ENCODE data around the gene FCHSD2.
"Not testable (repeated sequence)": the region's sequence is repeated elsewhere in the genome, so short reads cannot be mapped to it uniquely, and the experiment has no call there.

FCHSD2 gene

DNA sequence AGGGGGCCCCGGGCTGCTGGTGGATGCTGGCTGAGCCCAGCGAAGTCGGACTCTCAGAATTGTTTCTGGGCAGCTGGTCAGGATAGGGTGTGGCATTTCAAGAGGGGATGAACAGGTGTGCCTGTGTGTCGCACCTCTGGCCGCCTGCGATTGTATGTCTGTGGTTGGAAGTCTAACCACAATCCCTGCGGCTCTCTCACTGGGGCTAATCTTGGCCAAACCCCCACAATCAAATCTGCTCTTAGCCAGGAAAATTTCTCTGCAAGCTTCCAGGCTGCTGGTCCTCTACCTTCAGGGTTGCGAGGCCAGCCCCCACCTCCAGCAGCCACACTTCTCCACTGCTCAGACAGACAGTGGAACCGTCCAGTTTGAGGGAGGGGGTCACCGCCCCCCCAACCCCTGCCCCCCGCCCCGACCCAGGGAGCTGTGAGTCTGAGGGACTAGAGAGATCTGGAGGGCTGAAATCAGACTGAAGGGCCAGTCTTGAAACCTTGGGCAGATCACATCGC, 327.0 kb downstream of the FCHSD2 start:
- Mint-ChIP-seq H3K27me3 (no peaks in the 10 kb centered on the region), H3K9me3 (no peaks in the 10 kb centered on the region), H3K27ac (peak overlapping the region; percentile 90), H3K4me3 (peak overlapping the region; percentile 96), H3K36me3 (ENCODE audit: low read depth) (peaks cover 78% of the 10 kb centered on the region), H3K4me1 (ENCODE audit: low read depth) (peaks cover 77% of the 10 kb centered on the region)
- intact Hi-C loops (cut with micrococcal nuclease), result loop anchor here (2.0 kb wide), 2 partner anchors 20 to 92 kb away; partner anchors contain the start of gene STARD10

DNA sequence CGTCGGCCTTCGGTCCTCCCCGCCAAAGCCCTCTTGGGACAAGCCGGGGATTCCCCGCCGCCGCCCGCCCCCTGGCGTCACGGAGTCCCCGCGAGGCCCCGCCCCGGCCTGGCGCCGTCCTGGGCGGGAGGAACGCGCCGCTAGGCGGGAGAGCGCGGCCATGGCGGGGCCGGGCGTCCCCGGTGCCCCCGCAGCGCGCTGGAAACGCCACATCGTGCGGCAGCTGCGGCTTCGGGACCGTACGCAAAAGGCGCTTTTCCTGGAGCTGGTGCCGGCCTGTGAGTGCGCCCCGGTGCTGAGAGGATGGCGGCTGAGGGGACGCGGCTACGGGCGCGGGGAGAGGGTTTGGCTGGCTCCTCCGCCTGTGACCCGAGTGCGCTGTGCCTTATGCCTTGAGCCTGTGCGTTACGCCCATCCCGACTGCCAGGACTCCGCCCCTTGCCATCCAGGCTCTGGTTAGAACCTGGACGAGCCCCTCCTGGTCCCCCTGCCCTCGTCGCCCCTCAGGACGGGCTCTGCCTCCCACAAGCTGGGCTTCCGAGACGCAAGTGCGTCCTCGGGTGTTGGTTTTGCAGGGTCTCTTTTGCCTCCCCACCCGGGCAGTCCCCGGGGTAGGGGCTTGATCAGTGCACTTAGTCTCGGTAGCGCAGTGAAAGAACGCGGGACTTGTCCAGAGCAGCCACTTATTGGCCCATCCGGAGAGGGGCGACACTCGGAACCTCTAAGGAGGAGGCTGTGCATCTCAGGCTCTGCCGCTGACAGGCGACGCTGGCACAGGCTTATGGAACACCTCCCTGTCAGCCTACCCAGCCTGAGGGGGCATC, 327.6 kb downstream of the FCHSD2 start, which contains the start of gene ATG16L2:
ATG16L2 (plus strand) TSS at position 126 of the 824 bp plus-strand sequence; CDS start at position 161, 35 bp downstream.
- H3K4me3 Mint-ChIP-seq, result peak within 1 kb of the TSS; percentile 96
- intact Hi-C loops (cut with micrococcal nuclease), result loop anchor here (2.0 kb wide), 2 partner anchors 20 to 92 kb away; partner anchors contain the start of gene STARD10
- H3K27ac Mint-ChIP-seq, result peak within 1 kb of the TSS; percentile 90
- H3K4me1 Mint-ChIP-seq (ENCODE audit: low read depth), result peaks cover 78% of the 10 kb centered on the region
- H3K36me3 Mint-ChIP-seq (ENCODE audit: low read depth), result peaks cover 78% of the 10 kb centered on the region
- no peaks in the 10 kb centered on the region for H3K9me3 Mint-ChIP-seq
- H3K27me3 Mint-ChIP-seq, result no peaks in the 10 kb centered on the region

DNA sequence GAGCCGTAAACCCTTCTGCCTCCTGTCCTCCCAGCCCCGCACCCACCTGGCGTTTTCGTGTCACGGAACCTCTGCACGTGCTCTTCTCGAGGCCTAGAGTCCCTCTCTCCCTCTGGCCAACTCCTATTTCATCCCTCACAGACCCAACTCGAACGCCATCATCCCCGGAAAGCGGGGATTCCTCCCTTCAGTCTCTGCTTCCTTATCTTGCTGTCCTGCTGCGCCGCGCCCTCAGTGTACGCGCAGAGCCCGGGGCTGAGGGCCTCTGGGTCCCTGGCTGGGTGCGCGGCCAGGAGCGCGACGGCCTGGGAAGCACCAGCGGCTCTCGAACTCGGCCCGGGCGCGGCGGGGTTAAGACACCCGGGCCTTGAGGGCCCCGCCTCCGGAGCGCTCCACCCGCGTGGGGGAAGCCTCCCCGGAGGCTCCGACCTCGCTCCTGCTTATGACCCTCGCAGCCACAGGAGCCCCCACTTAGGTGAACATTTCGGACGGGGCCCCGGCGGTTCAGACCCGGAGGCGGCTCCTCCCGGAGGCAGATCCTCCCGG, 328.3 kb downstream of the FCHSD2 start:
- H3K9me3 Mint-ChIP-seq, result no peaks in the 10 kb centered on the region
- H3K4me3 Mint-ChIP-seq, result peak overlapping the region; percentile 91
- intact Hi-C loops (cut with micrococcal nuclease), result loop anchor here (2.0 kb wide), 2 partner anchors 19 to 91 kb away; partner anchors contain the start of gene STARD10
- peak overlapping the region; percentile 90 for H3K27ac Mint-ChIP-seq
- peaks cover 77% of the 10 kb centered on the region for H3K36me3 Mint-ChIP-seq (ENCODE audit: low read depth)
- H3K27me3 Mint-ChIP-seq, result no peaks in the 10 kb centered on the region
- peaks cover 77% of the 10 kb centered on the region for H3K4me1 Mint-ChIP-seq (ENCODE audit: low read depth)

DNA sequence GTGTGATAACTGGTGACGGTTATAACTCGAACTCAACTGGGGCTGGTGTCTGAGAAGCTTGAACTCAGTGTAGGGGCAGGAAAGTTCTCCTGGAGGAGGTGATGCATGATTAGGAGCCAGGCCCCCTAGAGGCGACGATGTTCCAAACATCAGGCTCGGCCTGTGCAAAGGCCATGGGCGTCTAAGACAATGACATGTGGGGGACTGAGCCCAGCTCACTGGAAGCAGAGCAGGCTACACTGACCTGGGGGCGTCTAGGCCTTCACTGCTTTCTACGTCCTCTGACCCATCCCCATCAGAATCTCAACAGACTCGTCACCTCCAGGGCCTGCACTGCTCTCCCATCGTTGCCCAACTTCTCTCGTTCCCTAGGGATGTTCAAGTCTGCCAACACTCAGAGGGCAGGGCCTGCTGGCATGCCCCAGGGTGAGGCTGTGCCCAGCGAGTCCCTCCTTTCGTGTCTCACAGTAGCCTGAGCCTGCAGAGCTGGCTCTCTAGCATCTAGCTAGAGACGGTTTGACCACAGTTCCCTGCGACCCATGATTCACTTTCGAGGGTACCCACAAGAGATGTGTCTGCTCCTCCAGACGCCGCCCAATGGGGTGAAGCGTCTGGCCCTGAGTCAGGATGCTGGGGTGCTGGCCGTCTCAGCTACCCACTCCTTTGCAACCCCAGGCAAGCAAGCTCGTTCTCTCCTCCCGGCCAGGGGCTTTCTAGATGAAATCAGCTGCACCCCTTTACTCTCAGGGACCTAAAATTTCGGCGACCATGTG, 329.0 kb downstream of the FCHSD2 start:
- Mint-ChIP-seq H3K4me3 (peak overlapping the region; percentile 91), H3K27ac (peak overlapping the region; percentile 90), H3K9me3 (no peaks in the 10 kb centered on the region), H3K27me3 (no peaks in the 10 kb centered on the region), H3K36me3 (ENCODE audit: low read depth) (peaks cover 71% of the 10 kb centered on the region), H3K4me1 (ENCODE audit: low read depth) (peaks cover 79% of the 10 kb centered on the region)
- intact Hi-C loops (cut with micrococcal nuclease), result no loop called here

DNA sequence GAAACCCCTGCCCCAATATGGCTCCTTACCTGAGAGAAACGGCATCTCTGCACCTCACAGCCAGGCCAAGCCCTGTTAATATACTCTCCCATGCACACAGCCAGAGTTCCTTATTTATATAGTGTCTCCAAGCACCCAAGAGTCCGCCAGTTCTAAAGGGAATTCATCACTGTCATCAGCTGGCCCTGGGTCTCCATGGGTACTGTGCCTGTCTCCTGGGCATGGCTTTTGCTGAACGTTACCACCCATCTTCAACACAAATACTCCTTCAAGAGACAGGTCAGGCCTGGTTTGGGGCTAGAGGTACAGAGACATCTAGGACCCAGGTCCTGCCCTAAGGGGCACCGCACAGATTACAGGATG, 329.5 kb downstream of the FCHSD2 start:
- H3K27ac Mint-ChIP-seq, result peak overlapping the region; percentile 90
- peaks cover 65% of the 10 kb centered on the region for H3K36me3 Mint-ChIP-seq (ENCODE audit: low read depth)
- peak overlapping the region; percentile 91 for H3K4me3 Mint-ChIP-seq
- no peaks in the 10 kb centered on the region for H3K27me3 Mint-ChIP-seq
- no peaks in the 10 kb centered on the region for H3K9me3 Mint-ChIP-seq
- intact Hi-C loops (cut with micrococcal nuclease), result no loop called here
- H3K4me1 Mint-ChIP-seq (ENCODE audit: low read depth), result peaks cover 79% of the 10 kb centered on the region

DNA sequence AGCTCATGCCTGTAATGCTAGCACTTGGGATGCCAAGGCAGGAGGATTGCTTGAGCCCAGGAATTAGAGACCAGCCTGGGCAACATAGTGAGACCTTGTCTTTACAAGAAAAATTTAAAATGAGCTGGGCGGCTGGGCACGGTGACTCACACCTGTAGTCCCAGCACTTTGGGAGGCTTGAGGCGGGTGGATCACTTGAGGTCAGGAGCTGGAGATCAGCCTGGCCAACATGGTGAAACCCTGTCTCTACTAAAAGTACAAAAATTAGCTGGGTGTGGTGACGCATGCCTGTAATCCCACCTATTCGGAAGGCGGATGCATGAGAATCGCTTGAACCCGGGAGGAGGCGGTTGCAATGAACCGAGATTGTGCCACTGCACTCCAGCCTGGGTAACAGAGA, 330.4 kb downstream of the FCHSD2 start:
- H3K27me3 Mint-ChIP-seq; intact Hi-C loops (cut with micrococcal nuclease); H3K9me3 Mint-ChIP-seq: not testable (repeated sequence)
- Mint-ChIP-seq H3K4me3 (peak overlapping the region; percentile 59), H3K36me3 (ENCODE audit: low read depth) (peaks cover 56% of the 10 kb centered on the region), H3K27ac (peak overlapping the region; percentile 90), H3K4me1 (ENCODE audit: low read depth) (peaks cover 77% of the 10 kb centered on the region)

DNA sequence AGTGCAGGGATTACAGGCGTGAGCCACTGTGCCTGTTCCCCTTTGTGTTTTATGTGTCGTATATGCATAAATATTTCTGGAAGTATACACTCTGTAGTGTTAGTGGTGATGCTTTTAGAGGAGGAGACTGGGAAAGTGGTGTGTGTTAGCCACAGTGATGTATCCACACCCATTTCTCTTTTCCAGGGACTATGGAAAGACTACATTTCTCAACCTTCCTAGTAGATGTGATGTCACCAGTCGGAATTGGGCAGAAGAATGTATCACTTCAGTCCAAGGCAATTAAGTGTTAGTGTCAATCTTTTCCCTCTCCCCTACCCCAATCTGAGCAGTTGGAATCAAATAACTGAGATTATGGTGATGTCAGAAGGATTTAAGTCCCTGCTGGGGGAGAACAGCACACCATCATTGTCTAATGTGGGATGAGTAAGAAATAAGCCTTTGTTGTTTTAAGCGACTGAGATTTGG, 333.8 kb downstream of the FCHSD2 start:
- H3K27ac Mint-ChIP-seq, result peak overlapping the region; percentile 90
- peak overlapping the region; percentile 51 for H3K4me3 Mint-ChIP-seq

DNA sequence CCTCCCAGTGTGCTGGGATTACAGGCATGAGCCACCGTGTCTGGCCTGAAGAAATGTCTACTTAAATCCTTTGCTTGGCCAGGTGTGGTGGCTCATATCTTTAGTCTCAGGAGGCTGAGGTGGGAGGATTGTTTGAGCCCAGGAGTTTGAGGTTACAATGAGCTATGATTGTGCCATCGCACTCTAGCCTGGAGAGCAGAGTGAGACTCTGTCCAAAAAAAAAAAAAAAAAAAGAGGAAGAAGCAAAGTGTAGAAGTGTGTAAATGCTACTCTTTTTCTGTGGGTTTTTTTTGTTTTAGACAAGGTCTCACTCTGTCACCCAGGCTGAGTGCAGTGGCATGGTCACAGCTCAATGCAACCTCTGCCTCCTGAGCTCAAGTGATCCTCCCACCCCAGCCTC, 334.3 kb downstream of the FCHSD2 start:
- Mint-ChIP-seq H3K27ac (peak overlapping the region; percentile 90), H3K36me3 (ENCODE audit: low read depth) (peaks cover 32% of the 10 kb centered on the region), H3K27me3 (no peaks in the 10 kb centered on the region), H3K4me3 (peak overlapping the region; percentile 51), H3K9me3 (no peaks in the 10 kb centered on the region), H3K4me1 (ENCODE audit: low read depth) (peaks cover 75% of the 10 kb centered on the region)
- intact Hi-C loops (cut with micrococcal nuclease), result loop anchor here (5.0 kb wide), 1 partner anchor 70 kb away; no protein-coding TSS in a partner anchor

More for the DNA sequence above, 333.8 kb downstream of the FCHSD2 start:
- Mint-ChIP-seq H3K4me1 (ENCODE audit: low read depth) (peaks cover 81% of the 10 kb centered on the region), H3K9me3 (no peaks in the 10 kb centered on the region), H3K36me3 (ENCODE audit: low read depth) (peaks cover 38% of the 10 kb centered on the region), H3K27me3 (no peaks in the 10 kb centered on the region)
- intact Hi-C loops (cut with micrococcal nuclease), result loop anchor here (5.0 kb wide), 1 partner anchor 71 kb away; no protein-coding TSS in a partner anchor

DNA sequence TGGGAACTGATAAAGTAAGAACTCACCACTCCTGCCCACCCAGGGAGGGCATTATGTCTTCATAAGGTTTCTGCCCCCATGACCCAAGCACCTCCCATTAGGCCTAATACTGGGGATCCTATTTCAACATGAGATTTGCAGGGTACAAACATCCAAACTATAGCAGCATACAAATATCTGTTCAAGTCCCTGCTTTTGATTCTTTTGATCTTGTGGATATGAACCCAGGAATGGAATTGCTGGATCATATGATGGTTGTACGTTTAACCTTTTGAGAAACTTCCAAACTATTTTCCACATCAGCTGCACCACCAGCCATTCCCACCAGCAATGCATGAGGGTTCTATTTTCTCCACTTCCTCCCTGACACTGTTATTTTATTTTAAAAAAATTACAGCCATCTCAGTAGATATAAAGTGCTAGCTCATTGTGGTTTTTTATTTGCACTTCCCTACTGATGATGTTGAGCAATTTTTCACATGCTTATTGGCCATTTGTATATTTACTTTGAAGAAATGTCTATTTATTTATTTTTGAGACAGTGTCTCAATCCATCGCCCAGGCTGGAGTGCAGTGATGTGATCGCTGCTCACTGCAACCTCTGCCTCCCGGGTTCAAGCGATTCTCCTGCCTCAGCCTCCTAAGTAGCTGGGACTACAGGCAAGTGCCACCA, 335.0 kb downstream of the FCHSD2 start:
- Mint-ChIP-seq H3K4me1 (ENCODE audit: low read depth) (peaks cover 68% of the 10 kb centered on the region), H3K27ac (peak overlapping the region; percentile 90), H3K9me3 (no peaks in the 10 kb centered on the region), H3K36me3 (ENCODE audit: low read depth) (peaks cover 28% of the 10 kb centered on the region), H3K4me3 (peak overlapping the region; percentile 51), H3K27me3 (no peaks in the 10 kb centered on the region)
- intact Hi-C loops (cut with micrococcal nuclease), result loop anchor here (5.0 kb wide), 1 partner anchor 70 kb away; no protein-coding TSS in a partner anchor

DNA sequence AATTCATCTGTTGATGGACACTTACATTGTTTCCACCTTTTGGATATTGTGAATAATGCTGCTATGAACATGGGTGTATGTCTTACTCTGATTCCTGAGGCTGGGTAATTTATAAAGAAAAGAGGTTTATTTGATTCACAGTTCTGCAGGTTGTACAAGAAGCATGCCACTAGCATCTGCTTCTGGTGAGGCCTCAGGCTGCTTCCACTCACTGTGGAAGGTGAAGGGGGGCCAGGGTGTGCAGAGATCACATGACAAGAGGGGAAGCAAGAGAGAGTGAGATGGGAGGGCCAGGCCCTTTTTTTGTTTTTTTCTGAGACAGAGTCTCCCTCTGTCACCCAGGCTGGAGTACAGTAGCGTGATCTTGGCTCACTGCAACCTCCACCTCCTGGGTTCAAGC, 335.7 kb downstream of the FCHSD2 start:
- H3K27me3 Mint-ChIP-seq, H3K4me3 Mint-ChIP-seq, H3K9me3 Mint-ChIP-seq: not testable (repeated sequence)
- Mint-ChIP-seq H3K27ac (peak overlapping the region; percentile 90), H3K4me1 (ENCODE audit: low read depth) (peaks cover 61% of the 10 kb centered on the region), H3K36me3 (ENCODE audit: low read depth) (peaks cover 21% of the 10 kb centered on the region)
- intact Hi-C loops (cut with micrococcal nuclease), result loop anchor here (5.0 kb wide), 1 partner anchor 69 kb away; no protein-coding TSS in a partner anchor

DNA sequence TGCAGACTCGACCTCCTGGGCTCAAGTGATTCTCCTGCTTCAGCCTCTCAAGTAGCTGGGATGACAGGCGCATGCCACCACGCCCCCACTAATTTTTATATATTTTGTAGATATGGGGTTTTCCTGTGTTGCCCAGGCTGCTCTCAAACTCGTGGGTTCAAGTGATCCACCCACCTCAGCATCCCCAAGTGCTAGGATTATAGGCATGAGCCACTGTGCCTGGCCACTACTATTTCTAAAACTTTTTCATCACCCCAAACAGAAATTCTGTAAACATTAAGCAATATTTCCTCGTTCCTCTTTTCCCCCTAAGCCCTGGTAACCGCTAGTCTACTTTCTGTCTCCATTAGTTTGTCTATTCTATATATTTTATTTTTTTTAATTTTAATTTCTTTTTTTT, 336.9 kb downstream of the FCHSD2 start:
- Mint-ChIP-seq H3K9me3 (no peaks in the 10 kb centered on the region), H3K27me3 (no peaks in the 10 kb centered on the region), H3K4me1 (ENCODE audit: low read depth) (peaks cover 52% of the 10 kb centered on the region), H3K4me3 (no peak overlapping the region), H3K36me3 (ENCODE audit: low read depth) (peaks cover 13% of the 10 kb centered on the region), H3K27ac (peak overlapping the region; percentile 90)
- intact Hi-C loops (cut with micrococcal nuclease), result loop anchor here (5.0 kb wide), 1 partner anchor 68 kb away; no protein-coding TSS in a partner anchor

DNA sequence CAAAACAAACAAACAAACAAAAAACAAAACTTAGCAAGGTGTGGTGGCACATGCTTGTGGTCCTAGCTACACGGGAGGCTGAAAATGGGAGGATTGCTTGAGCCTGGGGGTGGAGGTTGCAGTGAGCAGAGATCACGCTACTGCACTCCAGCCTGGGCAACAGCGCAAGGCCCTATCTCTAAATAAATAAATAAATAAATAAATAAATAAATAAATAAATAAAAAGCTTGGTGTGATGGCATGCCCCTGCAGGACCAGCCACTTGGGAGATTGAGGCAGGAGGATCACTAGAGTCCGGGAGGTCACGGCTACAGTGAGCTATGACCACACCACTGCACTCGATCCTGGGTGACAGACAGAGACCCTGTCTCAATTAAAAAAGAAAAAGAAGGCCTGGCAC, 339.3 kb downstream of the FCHSD2 start:
- H3K4me3 Mint-ChIP-seq, result no peak overlapping the region
- H3K27me3 Mint-ChIP-seq, result no peaks in the 10 kb centered on the region
- H3K36me3 Mint-ChIP-seq (ENCODE audit: low read depth), result no peaks in the 10 kb centered on the region
- peaks cover 45% of the 10 kb centered on the region for H3K4me1 Mint-ChIP-seq (ENCODE audit: low read depth)
- intact Hi-C loops (cut with micrococcal nuclease), result no loop called here
- no peak overlapping the region for H3K27ac Mint-ChIP-seq
- no peaks in the 10 kb centered on the region for H3K9me3 Mint-ChIP-seq

DNA sequence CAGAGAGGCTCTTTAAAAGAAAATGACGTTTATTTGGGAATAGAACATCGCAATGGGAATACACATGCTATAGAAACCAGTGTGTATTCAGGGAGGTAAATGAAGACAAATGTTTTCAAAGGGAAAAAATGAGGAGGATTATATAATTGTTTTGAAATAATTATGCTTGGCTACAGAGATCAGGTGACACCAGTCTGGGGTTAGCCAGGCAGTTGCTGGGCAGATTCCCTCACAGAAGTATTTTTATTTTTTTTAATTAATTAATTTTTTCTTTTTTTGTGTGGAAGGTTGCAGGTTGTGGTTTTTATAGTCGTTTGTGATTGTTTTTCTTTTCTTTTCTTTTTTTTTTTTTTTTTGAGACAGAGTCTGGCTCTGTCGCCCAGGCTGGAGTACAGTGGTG, 342.7 kb downstream of the FCHSD2 start:
- Mint-ChIP-seq H3K4me1 (ENCODE audit: low read depth) (peaks cover 32% of the 10 kb centered on the region), H3K27me3 (no peaks in the 10 kb centered on the region), H3K27ac (no peak overlapping the region), H3K4me3 (no peak overlapping the region), H3K36me3 (ENCODE audit: low read depth) (no peaks in the 10 kb centered on the region), H3K9me3 (no peaks in the 10 kb centered on the region)
- intact Hi-C loops (cut with micrococcal nuclease), result no loop called here
